ENCODE data around the gene PLEKHA7.

DNA sequence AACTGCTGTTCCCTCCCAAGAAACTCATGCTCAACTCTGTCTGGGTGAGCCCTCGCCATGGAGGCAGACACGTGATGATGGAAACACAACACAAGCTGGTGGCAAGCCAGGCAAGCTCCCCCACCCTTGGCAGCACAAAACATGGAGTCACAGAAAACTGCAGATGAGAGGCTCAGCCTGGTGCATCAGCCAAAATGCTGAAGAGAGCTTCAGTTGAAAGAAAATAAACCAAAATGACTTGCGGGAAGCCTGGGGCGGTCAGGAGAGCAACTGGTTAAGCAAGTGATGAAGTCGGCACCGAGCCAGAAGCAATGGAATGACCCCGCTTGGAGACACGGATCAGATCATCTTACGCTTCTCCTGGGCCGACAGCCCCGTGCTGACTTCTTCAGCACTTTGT, 207.4 kb downstream of the PLEKHA7 start:
- TF ChIP-seq, protein P1, sequence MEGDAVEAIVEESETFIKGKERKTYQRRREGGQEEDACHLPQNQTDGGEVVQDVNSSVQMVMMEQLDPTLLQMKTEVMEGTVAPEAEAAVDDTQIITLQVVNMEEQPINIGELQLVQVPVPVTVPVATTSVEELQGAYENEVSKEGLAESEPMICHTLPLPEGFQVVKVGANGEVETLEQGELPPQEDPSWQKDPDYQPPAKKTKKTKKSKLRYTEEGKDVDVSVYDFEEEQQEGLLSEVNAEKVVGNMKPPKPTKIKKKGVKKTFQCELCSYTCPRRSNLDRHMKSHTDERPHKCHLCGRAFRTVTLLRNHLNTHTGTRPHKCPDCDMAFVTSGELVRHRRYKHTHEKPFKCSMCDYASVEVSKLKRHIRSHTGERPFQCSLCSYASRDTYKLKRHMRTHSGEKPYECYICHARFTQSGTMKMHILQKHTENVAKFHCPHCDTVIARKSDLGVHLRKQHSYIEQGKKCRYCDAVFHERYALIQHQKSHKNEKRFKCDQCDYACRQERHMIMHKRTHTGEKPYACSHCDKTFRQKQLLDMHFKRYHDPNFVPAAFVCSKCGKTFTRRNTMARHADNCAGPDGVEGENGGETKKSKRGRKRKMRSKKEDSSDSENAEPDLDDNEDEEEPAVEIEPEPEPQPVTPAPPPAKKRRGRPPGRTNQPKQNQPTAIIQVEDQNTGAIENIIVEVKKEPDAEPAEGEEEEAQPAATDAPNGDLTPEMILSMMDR (conservative IDR thresholded peaks at IDR 0.05; ENCODE audit: low read length) = no peak
- TF ChIP-seq EZH2phosphoT487 (IDR thresholded peaks at IDR 0.05; ENCODE audit: borderline replicate concordance, low read depth, low read length) = no peak
